Activated CD4-positive, alpha-beta T cell treated with anti-CD3 and anti-CD28 coated beads, Interleukin-2, Interleukin-6, amounts not matched to agents 100 ng/mL and 50 ng/mL, durations not matched to agents 16 hours and 8 hours (primary cell): ENCODE data around the gene PPM1F.
A peak's percentile ranks its signal among the peaks of the same experiment; 100 is the strongest.

ENCODE experiments used
- DNase-seq: peaks from one replicate; pipeline ENCODE4 v3.0.0-alpha.2; 2020

PPM1F gene

GRCh38 chr22:21952586-21953571, at the start of gene PPM1F:
PPM1F (minus strand) TSS chr22:21952848; CDS start chr22:21946048, 6,800 bp downstream.
- peak; percentile 94 for DNase-seq

- DNase-seq = no peak
Observed at GRCh38 chr22:22001664-22002525, 49.2 kb upstream of the PPM1F start.

GRCh38 chr22:21998595-21999247, 46.1 kb upstream of the PPM1F start:
- DNase-seq = no peak

- no peak for DNase-seq
Observed at GRCh38 chr22:21996175-21996720, 43.6 kb upstream of the PPM1F start.

GRCh38 chr22:21995660-21996059, 43.0 kb upstream of the PPM1F start:
- no peak for DNase-seq

GRCh38 chr22:21994881-21995444, 42.3 kb upstream of the PPM1F start:
- no peak for DNase-seq

- no peak for DNase-seq
Observed at GRCh38 chr22:21992593-21993237, 40.1 kb upstream of the PPM1F start.

GRCh38 chr22:21991774-21992173, 39.1 kb upstream of the PPM1F start:
- no peak for DNase-seq

- DNase-seq = no peak
Observed at GRCh38 chr22:21991304-21991596, 38.6 kb upstream of the PPM1F start.

- DNase-seq = no peak
Observed at GRCh38 chr22:21990445-21991303, 38.0 kb upstream of the PPM1F start.

GRCh38 chr22:21989049-21989448, 36.4 kb upstream of the PPM1F start:
- DNase-seq = no peak

- DNase-seq = no peak
Observed at GRCh38 chr22:21985214-21985613, 32.6 kb upstream of the PPM1F start.

- no peak for DNase-seq
Observed at GRCh38 chr22:21984793-21985192, 32.1 kb upstream of the PPM1F start.

GRCh38 chr22:21982338-21982965, 29.8 kb upstream of the PPM1F start, which contains the start of gene TOP3B:
TOP3B (minus strand) TSS chr22:21982787; CDS start chr22:21975709, 7,078 bp downstream.
- DNase-seq = peak; percentile 90

- DNase-seq = no peak
Observed at GRCh38 chr22:21981874-21982273, 29.2 kb upstream of the PPM1F start.

GRCh38 chr22:21980547-21980946, 27.9 kb upstream of the PPM1F start:
- DNase-seq = no peak

- no peak for DNase-seq
Observed at GRCh38 chr22:21978564-21979386, 26.1 kb upstream of the PPM1F start.

GRCh38 chr22:21977814-21978213, 25.2 kb upstream of the PPM1F start:
- DNase-seq = no peak

- DNase-seq = no peak
Observed at GRCh38 chr22:21975854-21976345, 23.3 kb upstream of the PPM1F start.
